Activated naive CD4-positive, alpha-beta T cell treated with anti-CD3 and anti-CD28 coated beads, Interleukin-2, amount 50 U/mL, for 16 hours (primary cell): ENCODE results near the gene LRRC58.
"Not testable (repeated sequence)": the region's sequence is repeated elsewhere in the genome, so short reads cannot be mapped to it uniquely, and the experiment has no call there.

Source experiments
- DNase-seq: peaks from one replicate; pipeline ENCODE4 v3.0.0-alpha.2; 2020

LRRC58 gene

GRCh38 chr3:120348991-120349854 is at the start of gene LRRC58:
LRRC58 (minus strand) TSS chr3:120349354; CDS start chr3:120349243, 111 bp downstream.
- peak; percentile 94 for DNase-seq

GRCh38 chr3:120396469-120396868 is 47.3 kb upstream of the LRRC58 start:
- no peak for DNase-seq

DNA sequence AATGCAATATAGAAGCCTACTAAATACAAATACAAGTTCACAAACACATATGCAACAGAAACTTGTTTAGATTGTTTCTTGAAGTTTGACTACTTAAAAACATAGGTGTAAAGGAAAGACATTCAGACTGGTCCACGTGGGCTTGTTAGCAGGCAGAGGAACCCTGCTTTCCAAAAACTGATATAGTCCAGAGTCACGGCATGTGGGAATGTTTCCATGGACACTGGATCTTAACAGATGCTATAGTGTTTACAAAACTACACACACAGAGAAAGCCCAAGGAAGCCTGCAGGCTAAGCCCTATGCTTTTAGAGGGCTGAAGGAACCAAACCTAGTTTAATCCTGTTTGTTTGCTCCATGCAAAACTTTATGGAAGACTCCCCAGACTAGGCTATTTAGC is 45.2 kb upstream of the LRRC58 start:
- DNase-seq, result no peak

DNA sequence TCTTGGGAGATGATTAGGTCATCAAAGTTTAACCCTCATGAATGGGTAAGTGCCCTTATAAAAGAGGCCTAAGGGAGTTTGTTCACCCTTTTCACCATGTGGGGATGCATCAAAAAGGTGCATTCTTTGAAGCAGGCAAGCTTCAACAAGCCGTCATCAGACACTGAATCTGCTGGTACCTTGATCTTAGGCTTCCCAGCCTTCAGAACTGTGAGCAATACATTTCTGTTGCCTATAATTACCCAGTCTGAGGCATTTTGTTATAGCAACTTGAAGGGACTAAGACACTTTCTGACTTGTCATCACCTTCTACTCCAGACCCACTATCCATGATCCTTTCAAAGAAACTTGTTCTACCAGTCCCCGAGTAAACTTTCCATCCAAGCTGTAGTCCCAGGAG is 44.6 kb upstream of the LRRC58 start:
- no peak for DNase-seq

DNA sequence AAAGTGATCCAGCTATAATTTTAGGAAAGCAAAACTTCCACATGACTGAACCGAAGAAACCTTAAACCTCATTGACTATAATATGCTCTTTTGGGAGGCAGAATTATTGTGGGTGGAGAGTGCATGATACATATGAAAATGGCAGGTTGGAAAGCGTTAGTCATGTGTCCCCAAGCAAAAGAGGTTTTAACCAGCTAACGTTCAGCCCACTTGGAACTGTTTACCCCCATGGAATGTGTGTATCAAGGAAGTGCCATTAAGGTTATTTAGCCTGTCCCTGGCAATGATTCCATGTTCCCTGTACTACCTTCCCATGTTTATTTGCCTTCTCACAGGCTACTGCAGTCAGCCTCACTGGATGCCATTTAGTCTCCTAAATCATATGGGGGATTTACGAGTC is 44.1 kb upstream of the LRRC58 start:
- DNase-seq, result no peak

DNA sequence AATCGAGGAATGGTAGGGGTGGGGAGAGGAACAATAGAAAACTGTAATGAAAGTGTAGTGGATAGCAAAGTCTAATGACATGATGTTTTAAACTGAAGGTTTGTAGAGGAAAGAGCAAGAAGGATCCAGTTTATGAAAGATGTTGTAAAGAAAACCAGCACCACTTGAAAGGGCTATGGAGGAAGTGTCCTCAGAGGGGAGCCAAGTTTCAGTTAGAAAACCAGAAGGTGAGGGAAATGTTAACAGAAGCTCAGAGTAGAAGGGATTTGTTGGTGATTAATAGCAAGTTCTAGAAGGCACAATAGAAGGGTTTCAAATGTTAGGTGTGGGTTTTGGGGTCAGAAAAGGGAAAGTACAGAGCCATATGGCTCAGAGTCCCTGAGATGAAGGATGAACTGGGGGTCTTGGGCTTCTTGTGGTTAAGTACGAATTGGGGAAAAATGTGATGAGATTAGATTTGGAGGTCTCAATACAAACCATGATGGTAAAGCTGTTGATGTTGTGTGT is 33.8 kb upstream of the LRRC58 start:
- no peak for DNase-seq

DNA sequence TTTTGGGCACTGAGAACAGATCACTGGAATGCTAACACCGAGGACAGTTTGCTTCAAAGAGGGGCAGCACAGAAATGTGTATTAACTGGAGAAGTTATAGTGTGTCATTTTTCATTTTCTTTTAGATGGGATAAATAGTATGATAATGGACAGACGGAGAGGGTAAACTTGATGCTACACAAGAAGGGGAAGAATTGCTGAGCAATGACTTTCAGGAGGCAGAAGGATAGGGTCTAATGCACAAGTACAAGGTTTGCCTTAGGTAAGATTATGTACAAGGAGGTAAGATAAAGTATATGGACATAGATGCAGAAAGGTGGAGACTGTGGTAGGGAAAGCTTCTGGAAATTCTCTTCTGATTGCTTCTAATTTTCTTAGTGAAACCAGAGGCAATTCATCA is 32.3 kb upstream of the LRRC58 start:
- DNase-seq, result no peak

DNA sequence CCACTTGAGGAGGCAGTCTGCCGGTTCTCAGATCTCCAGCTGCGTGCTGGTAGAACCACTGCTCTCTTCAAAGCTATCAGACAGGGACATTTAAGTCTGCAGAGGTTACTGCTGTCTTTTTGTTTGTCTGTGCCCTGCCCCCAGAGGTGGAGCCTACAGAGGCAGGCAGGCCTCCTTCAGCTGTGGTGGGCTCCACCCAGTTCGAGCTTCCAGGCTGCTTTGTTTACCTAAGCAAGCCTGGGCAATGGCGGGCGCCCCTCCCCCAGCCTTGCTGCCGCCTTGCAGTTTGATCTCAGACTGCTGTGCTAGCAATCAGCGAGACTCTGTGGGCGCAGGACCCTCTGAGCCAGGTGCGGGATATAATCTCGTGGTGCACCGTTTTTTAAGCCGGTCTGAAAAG is 28.8 kb upstream of the LRRC58 start:
- DNase-seq, result not testable (repeated sequence)

DNA sequence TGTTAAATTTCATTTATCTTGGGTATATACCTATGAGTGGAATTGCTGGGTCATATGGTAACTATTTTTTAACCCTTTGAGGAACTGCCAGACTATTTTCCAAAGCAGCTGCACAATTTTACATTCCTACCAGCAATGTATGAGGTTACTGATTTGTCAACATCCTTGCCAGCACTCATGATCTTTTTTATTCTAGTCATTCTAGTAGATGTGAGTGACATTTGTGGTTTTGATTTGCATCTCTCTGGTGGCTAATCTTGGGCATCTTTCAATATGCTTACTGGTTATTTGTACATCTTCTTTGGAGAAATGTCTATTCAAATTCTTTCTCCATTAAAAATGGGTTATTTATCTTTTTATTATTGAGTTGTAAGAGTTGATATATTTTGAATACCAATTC is 21.3 kb upstream of the LRRC58 start:
- no peak for DNase-seq

- no peak for DNase-seq
Observed at GRCh38 chr3:120369037-120369467, 19.9 kb upstream of the LRRC58 start.

DNA sequence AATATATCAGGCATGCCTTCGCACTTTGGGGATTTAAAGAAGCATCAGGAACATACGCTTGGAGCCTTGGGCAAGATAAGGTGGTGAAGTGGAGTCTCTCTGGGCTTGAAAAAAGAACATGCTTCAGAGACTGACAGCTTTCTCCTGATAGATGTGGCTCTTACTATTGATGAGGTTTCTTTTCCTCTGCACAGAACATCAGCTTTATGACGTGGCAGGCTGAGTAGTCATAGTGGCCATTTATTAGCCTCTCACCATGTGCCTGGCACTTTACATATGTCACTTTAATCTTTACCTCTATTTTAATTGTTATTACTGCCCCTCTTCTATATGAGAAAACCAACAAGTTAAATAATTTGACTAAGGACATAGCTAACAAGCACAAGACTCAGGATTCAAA is 19.0 kb upstream of the LRRC58 start:
- no peak for DNase-seq

GRCh38 chr3:120364821-120365220 is 15.7 kb upstream of the LRRC58 start:
- DNase-seq, result no peak

DNA sequence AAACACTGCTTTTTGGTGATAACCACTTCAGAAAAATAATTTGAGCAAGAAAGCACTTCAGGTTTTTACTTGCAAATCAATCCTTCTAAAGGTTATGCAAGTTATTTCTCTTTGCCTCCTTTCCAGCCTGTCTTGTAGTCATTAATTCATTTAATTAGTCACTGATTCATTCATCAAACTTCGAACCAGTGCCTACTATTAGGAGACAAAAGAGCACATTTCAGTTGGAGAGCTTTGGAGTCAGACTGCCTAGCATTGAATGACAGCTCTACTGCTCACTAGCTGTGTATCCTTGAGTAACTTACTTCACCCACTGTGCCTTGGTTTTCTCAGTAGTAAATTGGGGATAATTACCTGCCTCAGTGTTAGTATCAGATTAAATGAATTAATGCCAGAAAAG is 14.9 kb upstream of the LRRC58 start:
- no peak for DNase-seq

DNA sequence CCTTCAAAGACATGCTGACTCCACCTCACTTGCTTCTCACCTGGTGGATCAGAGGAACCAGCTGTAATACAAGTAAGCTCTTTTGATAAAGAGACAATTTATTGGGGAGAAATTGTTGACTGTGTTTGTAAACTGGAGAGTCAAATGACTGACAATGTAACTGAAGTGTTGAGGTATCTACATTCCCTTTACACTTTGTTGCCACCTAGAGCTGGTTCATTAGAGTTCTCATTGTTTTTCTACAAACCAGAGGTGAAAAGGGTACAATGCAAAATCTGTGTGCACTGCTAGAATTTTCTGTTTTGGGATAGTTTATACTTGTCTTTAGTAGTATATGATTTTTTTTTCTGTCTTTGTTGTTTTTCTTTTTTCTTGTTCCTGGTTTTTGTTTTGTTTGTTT is 8.7 kb upstream of the LRRC58 start:
- no peak for DNase-seq

DNA sequence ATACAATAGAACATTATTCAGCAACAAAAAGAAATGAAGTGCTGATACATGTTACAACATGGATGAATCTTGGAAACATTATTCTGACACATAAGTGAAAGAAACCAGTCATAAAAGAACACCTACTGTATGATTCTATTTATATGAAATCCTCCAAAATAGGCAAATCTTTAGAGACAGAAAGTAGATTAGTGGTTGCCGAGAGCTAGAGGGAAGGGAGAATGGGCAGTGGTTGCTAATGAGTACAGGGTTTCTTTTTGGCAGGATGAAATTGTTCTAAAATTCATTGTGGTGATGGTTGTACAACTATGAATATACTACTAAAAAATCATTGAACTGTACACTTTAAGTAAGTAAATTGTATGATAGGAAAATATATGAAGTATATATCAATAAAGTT is 6.3 kb upstream of the LRRC58 start:
- no peak for DNase-seq

DNA sequence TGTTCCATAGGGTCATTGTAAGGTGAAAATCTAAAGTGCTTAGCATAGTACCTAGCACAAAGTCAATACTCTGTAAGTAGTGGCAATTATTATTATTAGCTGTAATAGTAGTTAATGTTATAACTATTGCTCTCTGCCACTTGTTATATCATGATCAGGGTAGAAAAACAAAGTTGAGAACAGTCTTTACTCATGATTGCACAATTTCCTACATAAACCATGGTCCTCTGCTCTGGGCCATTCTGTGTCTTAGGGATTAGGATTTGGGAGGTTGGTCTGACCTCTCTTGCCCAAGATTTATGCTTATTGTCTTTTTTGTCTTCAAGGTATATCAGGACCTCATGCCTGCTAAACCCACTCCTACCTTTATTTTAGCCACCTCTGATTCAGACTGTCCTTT is 4.3 kb upstream of the LRRC58 start:
- no peak for DNase-seq

GRCh38 chr3:120352017-120352416 is 2.9 kb upstream of the LRRC58 start:
- DNase-seq, result no peak

- DNase-seq, result no peak
Observed at GRCh38 chr3:120350401-120350941, 1.3 kb upstream of the LRRC58 start.

DNA sequence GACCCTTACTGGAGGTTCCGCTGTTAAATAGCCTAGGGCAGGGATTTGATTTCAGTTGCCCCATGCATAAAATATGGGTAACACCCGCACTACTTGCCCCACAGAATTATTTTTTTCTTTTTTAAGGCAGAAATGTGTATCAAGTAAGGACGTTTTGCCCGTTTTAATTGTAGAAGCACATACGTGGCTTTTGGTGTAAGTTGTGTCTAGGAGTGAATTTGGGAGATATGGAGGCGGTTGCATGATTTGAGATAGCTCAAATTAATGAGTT is 636 bp upstream of the LRRC58 start:
- no peak for DNase-seq

DNA sequence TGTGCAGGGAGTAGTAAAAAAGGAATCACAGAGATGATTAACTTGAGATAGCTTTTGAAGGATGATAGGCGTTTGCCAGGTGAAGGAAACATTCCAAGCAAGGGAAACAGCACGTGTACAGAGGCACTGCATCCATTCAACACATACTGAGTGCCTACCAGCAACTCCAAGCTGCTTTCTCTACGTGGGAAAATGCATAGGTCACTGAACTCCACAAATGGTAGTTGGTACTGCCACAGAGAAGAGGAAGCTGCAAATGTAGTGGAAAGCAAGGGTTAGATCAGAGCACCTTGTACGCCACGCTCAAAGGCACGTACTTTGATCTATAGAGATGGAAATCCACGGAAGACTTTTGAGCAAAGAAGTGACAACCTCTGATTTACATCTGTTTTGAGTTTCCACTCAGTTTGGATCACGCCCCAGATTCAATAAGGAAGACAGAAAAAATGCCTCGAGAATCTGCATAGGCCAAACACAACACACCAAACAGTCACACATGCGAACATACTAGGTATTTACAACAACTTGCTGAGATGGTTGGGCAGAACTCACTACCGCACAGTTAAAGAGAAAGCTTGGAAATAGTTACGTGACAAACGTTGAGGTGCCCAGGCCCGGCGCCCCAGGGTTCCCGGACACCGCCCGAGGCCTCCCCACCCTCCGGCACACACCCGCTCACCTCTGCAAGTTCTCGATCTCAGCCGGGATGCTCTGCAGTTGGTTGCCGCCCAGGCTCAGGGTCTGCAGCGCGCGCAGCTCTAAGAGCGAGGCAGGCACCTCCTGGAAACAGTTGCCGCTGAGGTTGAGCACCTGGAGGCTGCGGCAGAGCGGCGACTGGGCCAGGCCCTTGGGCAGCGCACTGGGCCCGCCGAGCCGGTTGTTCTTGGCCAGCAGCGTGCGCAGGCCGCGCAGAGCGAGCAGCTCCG is 826 bp downstream of the LRRC58 start:
- peak; percentile 70 for DNase-seq

DNA sequence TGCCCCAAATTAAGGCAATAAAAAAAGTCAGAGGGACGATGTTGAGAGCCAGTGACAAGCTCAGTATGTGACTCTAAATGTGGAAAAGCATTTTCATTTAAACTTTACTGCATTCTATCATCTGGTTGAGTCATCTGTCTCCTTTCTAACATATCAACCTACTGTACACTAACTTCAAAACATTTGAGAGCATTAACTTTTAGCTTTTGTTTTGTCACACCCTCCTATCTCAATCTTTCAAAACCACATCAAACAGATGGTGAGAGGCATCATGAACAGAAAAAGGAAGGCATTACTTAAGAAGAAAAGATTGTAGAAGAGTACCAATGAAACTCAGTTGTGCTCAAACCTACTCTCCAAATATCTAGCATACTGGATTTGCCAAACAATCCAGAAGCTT is 4.8 kb downstream of the LRRC58 start:
- no peak for DNase-seq

GRCh38 chr3:120341658-120342346 is 7.4 kb downstream of the LRRC58 start:
- no peak for DNase-seq

GRCh38 chr3:120339362-120339761 is 9.8 kb downstream of the LRRC58 start:
- DNase-seq, result no peak
